T-helper 2 cell (primary cell): Measurements from ENCODE around the gene RSAD2.

Experiments
- DNase-seq, 5 experiments: peaks; one replicate each; pipeline versions ENCODE4 v3.0.0 to v3.0.0-alpha.2; 2012 to 2022

Gene RSAD2

DNA sequence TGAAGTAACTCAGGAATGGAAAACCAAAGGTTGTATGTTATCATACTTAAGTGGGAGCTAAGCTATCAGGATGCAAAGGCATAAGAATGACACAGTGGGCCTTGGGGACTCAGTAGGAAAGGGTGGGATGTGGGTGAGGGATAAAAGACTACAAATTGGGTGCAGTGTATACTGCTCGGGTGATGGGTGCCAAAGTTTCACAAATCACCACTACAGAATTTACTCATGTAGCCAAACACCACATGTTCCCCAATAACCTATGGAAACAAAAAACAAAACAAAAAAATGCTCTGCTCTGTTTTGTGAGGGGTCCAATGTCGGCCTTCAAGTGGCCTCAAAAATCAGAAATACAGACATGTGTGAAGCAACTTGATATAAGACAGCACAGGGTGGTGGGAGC, 30.7 kb downstream of the RSAD2 start:
- DNase-seq, result peak in 1 of 5 experiments; percentile 64

DNA sequence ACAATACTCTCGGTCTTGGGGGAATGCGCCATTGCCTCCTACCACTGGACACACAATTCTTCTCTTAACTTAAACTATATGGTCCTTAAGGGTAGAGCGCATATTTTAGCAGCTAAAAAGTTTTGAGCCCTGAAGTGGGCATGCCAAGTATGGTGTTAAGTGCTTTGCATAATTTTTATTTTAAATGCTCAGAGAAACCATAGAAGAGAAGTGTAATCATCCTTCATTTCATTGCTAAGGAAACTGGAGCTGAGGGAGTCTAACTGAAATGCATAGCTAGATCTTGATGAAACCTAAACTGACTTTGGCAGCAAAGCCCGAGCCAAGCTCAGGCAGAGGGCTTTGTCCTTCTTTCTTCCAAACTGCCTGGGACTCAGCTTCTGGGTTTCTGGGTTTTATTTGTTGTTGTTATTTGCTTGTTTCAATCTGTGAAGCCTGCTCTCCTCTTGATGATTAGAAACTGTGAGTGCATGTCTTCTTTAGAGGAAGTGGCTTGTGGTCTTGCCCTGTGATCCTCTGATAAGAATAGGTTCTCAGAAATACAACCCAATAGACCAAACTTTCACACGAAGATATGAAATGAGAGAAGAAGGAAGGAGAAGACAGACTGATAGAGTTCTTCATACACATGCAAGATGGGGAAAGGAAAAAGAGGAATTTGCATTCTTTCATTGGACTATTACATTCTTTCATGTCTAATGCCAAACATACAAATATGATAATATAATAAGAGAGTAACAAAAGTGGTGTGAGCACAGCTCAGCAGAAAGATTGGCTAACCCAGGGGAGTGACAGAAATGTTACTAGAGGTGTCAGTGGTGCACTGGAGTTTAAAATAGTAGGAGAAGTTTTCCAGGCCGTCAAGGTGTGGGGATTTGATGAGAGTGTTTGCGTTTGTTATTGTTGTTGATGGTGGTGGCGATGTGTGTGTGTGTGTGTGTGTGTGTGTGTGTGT, 32.1 kb downstream of the RSAD2 start:
- DNase-seq, result peak in 3 of 5 experiments; percentile 19 to 96 (median 67)

DNA sequence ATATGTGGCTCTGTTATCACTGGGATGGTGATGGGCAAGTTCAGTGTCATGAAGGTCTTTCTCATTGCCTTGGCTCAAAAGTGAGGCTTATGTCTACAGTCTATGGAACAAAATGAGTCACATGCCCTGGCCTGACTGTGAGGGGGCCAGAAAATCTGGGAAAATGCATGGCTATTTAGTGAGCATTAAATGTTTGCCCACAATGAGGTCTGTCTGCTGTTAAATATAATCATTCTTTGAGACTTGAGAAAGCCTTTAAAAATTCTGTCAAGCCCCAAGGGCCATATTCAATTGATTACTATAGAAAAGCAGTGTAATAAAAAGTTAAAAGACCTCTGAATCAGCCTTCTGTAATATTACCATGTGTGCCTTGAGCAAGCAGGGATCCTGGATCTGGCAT, 34.1 kb downstream of the RSAD2 start:
- no peak for DNase-seq

DNA sequence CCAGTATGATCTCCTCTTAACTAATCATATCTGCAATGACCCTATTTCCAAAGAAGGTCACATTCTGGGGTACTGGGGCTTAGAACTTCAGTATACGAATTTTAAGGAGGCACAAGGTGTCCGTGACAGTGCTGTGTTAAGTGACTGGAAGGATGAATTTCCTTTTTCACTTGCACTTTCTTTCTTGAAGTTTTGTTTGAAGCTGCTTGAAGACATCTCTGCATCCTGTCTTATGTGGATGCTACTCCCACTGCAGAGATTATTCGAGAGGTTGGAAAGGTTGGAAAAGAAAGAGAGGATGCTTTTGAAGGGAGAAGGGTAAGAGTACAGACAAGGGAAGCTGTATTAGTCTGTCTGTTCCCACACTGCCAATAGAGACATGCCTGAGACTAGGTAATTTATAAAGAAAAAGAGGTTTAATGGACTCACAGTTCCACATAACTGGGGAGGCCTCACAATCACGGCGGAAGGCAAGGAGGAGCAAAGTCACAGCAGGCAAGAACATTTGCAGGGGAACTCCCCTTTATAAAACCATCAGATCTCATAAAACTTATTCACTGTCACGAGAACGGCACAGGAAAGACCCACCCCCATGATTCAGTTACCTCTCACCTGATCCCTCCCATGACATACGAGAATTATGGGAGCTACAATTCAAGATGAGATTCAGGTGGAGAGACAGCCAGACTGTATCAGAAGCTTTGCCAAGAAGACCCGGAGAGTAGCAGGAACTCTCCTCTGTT, 36.0 kb downstream of the RSAD2 start:
- DNase-seq, result peak in 3 of 5 experiments; percentile 7 to 80 (median 29)

DNA sequence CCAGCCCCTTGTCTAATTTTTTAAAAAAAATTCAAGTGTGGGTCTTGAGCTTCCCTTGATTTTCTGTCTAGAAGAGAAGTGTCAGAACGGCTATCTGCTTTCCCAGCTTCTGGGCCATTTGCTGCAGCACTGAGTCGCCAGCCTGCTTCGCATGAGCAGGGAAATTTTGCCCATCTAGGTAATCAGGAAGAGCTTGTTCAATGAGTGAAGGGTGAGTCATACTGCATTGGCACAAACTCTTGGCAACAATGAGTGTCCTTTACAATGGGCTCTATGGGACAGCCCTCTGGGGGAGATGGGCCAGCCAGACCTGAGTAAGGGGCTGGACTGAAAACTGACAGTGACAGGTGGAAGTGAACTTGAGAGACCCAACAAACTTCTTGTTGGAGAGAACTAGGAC, 37.3 kb downstream of the RSAD2 start:
- DNase-seq, result no peak

DNA sequence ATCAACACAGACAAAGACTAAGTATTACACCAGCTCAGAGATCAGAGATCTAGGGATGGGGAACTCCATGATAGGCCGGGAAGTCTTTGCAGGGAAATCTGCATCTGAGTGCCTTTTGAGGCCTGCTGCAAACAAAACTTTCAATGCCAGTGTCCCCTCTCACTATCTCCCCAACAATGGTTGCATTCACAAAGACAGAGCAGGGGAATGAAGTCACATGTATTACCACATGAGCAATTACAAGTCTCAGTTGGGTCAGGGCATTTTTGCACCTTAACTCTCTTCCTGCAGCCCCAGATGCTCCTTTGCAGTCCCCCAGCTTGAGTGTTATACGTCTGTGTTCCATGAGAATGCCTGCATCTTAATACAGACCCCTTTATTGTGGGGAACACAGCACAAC, 37.8 kb downstream of the RSAD2 start:
- DNase-seq, result no peak

DNA sequence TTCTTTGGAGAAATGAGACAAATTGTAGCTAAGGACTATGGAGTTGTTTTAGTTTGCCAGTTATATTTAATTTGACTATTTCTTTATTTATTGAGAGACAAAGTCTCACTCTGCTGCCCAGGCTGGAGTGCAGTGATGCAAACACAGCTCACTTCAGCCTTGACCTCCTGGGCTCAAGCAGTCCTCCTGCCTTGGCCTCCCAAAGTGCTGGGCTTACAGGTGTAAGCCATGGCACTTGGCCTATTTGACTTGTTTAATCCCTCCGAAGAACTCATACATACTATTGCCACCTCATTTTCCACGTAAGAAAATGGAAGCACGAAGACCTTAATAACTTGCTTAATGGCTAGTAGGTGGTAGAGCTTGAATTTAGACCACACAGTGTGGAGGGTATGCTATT, 38.6 kb downstream of the RSAD2 start:
- no peak for DNase-seq

DNA sequence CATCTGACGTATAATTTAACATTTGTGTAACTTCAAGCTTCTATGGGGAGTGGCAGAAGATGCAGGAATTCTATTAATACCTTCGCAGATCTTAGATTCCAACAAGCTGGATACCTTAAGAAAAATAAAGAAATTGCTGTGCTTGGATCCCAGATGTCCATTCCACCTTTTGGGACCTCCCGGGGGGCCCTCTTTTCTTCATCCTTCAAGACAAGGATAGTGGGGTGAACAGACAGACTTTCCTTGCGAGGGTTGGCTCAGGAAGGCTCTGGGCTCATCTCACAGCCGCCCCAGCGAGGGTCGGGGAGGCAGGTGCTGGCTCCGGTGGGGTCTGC, 39.1 kb downstream of the RSAD2 start:
- no peak for DNase-seq

DNA sequence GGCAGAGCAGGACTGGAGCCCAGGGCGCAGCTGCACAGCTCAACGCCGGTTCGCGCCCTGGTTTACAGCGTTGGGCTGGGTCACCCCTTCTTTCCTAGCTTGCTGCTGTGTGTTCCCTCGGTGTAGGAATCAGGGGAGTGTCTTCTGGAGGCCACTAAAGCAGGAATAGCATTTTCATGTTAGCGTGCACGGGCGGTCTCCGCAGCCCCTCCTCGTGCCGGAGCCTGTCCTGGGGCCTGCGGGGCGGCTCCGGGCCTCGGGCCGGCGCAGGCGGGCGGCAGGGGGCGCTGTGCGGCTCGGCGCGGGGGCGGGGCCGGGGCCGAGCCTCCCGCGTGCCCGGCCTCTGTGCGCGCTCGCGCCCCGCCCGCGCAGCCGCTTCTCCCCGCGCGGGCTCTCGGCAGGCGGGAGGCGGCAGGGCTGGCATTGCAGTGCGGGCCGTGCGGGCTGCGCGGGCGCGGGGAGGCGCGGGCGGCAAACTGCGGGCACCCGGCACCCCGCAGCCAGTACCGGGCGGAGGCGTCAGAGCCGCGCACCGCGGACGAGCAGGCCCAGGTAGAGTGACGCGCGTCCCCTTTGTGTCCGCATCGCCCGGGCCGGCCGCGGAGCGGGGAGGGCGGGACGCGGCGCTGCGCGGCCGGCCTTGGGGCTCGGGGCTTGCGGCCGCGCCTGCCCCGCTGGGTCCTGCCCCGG, 39.6 kb downstream of the RSAD2 start, which contains the start of gene RNF144A:
RNF144A (plus strand) TSS at position 342 of the 690 bp plus-strand sequence. CDS start 79,515 bp downstream, outside the sequence.
- DNase-seq, result peak; percentile 59 to 84 (median 60)

DNA sequence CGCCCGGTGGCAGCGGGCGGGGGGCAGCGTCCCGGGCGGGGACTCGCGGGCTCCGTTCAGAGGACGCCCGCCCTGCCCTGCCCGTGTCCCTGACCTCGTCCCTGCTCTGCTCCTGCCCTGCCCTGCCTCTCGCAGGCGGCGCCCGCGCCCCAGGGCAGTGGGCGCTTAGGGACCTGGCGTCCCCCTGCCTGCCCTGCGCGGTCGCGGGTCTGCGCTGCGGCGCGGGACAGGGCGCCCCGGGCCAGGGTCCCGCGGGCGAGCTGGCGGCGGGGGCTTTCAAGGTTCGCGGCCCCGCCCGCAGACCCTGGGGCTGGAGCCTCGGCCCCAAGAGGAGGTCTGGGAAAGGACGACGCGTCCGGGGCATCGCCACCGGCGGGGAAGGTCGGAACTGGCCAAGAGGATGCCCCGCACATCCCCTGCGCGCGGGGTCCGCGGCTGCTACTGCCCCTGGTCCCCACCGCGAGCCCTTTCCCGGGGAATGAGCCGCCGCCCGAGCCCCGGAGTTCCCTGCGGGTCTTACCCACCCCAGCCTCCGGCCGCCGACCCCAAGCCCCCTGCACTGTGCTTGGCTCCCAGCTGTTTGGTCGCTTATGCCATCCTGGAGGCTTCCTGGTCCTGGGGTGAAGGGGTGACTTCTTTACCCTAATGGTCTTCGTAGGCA, 40.3 kb downstream of the RSAD2 start:
- peak in 1 of 5 experiments; percentile 39 for DNase-seq

DNA sequence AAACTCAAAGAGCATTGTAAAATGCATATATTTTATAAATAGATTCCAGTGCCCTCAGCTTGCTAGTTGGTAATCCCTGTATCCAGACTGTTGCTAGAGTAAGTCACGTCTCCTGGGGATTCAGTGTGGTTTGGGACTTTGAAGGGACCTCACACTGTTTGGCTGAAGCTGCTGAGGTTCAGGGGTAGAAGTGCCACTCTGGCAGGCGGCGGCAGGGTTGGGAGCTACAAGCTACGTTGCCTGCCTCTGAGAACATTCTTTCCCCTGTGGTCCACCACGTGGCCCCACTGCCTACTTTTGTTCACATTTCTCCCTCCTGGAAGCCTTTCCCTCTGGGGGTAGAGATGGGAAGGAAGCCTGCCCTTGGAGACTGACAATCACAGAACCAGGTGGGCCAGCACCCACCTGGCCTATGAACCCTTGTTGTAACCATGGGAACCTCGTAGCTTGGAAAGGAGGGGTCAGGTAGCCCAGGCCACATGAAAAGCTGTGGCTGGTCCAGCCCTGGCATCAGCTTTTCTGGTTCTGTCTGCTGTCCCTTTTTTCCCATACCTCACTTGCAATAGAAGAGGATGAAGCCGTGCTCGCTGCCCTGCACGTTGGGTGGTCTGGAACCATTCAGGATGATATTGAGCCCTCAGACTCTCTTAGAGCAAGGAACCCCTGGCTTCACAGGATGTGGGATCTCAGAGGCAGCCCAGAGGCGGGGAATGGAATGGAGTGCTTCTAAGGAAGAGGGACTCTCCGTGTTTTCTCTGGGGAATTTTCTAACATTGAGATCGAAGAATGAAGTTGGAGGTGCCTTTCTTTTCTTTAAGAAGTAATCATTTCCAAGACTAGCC, 42.5 kb downstream of the RSAD2 start:
- DNase-seq, result no peak

DNA sequence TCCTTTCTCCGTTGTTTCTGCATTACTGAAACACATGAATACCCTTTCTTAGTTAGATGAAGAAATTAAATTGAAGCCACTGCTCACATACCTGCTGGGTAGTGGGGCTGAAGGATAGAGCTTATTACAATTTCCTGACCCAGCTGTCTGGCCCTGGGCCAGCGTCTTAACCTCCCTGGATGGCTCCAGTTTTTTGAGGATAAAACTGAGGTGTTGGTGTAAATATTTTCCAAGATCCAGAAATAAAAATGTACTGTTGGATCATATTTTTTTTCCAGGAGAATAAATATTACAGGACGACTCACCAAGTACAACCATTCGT, 43.1 kb downstream of the RSAD2 start:
- DNase-seq, result no peak

DNA sequence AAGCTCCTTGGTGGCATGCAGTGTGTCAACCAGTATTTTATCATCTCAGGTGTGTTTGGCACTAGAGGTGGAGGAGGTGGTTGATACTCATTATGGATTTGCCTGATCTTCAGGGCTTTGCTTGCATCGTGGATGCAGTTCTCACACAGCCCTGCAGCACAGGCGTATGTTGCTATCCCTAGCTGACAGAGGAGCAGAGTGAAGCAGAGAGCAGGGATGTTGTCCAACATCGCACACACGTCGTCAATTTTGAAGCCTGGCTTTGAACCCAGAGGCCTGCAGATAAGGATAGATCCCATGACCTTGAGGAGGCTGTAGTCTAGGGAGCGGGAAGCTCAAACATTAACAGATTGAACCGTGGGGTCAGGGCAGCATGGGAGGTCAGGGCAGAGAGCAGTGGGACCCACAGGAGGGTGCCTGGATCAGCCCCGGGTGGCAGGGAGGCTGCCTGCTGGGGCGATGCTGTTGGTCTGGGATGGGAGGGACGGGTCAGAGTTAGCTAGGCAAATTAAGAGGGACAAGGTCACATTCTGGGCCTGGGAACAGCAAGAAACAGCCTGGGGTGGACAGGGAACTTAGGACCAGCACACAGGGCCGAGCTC, 43.8 kb downstream of the RSAD2 start:
- DNase-seq, result no peak

DNA sequence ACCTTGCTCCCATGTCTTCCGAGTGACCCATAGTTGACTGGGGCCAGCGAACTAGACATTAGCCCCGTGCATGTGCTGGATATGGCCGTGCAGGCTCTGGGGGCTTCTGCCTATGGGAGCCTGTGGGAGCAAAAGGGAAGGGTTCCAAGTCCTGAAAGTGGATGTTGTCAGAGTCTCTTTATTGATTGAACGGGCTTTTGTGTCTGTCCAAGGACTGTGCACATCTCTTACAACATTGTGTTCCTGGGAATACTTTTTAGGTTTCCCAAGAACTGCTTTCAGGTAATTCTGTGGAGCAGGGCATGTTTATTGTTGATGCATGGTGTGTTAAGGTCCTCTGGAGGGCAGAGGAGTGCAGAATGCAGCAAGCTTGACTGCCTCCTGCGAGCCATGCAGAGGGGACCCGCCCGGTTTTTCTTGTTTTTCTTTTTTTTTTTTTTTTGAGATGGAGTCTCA, 44.7 kb downstream of the RSAD2 start:
- no peak for DNase-seq

DNA sequence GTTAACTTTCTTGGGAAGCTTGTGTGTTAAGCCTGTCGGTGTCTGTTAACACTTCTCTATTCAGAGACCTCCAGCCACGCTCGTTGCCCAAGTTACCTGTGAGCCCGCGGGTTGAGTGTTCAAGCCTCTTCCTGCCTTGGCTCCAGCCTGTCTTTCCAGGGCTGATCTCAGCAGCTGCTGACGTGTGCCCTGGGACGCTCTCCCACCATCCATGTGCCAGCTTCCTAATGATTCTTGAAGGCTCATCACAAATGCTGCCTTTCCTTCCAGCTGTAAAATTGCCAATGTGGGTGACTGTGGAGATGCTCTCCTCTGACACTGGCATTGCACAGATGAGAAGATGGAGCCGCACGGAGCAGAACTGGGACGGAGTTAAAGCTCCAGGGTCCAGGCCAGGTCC, 45.7 kb downstream of the RSAD2 start:
- no peak for DNase-seq

DNA sequence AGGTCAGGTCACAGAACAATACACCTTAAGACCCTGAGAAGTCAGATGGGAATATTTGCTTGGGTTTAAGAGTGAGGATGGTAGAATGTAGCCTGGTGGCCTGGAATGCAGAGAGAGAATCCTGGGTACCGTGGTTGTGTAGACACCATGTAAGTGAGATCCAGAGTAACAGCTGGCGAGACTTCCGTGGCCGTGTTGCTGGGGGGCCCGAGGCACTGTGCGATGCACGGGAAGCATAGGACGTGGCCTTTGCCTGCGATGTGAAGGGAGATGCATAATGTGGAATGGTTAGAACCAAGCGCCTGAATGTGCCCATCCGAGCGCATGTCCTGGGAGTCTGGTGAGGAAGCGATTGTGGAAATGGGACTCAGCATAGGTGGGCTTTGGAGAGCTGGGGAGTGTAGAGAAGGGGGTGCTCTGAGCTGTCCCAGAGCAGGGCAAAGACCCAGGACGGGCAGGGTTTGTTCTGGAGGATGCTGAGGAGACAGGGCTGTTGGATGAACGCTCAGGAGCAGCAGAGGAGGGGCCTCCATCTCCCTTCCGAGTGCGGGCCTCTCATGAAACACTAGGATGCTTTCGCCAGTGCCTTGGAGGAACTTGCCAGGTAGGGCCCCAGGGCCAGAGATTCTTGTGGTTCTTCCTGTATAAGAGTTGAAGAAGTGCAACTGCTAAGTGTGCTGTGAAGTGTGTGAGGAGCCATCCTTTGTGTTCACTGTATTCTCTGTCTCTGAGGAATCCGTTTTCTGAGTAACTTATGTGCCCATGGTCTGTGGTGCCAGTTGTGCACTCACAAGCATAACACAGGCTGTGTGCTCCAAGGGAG, 46.7 kb downstream of the RSAD2 start:
- DNase-seq, result no peak

DNA sequence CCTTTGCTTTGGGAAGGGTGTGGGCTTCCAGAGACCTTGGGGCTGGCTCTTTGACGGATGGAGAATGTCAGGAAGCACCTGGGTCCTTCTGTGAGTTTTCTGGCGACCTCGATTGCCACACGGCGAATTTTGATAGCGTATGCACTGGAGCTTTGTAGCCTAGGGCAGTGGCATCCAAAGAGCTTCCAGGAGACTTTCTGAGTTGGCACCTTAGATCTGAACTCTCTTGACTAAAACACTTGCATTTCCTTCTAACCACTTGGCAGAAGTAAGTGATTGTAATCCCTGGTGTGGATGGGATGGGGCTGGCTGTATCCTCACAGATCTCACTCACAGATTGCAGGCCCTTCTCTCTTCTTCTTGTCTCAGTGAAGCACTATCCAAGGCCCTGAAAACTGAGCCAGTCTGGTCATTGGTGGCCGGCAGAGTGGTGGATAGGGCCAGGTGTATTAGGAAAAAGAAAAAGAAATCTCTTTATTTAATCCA, 47.4 kb downstream of the RSAD2 start:
- no peak for DNase-seq

DNA sequence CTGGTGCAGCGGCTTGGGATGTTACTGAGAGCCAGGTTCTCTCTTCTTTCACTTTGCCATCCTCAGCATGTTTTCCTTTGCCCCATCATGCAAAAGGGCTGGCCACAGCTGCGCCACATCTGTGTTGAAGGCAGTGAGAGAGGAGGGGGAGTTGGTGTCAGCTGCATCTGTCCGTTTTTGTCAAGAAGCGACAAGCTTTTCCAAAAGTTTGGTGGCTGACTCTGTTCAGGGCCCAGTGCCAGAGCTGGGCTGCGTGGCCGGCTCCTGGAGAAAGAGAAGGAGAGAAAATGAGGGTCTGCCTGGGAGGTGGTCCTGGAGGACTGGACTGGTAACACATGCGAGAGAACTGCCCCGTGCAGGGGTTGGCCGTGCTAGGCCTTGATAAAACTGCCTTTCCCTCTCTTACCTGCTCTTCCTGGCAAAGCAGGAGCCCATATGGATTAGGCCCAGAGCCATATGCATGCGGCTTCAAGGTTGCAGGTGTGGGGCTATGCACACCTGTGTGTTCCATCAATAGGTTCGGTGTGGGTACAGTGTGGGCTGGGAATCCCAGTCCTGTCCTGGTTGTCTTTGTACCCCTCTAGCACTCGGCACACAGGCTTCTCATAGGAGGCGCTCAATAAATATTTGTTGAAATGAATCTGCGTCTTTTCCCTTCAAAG, 48.6 kb downstream of the RSAD2 start:
- no peak for DNase-seq

DNA sequence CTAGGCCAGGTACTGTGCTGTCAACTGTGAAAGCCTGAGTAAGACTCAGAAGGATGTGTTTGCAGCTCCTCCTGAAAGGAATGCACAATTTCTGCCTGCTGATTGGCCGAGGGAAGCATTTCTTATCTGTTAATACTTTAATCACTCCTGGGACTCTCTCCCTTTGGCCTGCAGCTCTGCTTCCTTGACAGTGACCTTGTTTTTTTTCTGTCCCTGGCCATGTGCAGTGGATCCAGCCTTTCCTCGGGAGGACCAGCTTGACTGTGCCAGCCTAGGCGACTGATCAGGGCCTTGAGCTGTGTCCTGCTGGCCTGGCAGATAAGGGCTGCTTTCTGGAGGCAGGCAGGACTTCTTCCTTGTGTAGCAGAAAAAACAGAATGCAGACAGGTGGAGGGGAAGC, 49.6 kb downstream of the RSAD2 start:
- DNase-seq, result no peak

DNA sequence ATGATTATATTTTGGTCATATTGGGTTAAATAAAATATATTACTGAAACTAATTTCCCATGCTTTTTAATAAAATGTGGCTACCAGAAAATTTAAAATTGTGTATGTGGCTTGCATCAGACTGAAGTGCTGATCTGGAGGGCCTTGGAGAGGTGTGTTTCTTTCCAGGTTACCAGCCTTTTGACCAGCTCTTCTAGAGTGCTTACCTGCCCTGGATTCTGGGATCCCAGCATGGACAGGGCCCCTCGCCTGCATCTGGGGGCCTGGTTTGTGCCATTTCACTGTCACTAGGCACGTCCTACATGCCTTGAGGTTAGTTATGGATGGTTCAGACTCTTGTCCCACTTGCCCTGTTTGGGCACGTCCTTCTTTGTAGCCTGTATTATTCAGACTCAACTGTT, 50.2 kb downstream of the RSAD2 start:
- no peak for DNase-seq
